K562 (cell line): ENCODE measurements around the gene COL16A1. TPM values are rescaled to one million over a fixed set of nuclear protein-coding genes. Genes with fewer than 3 reads are reported as not detected.

Experiments
- ATAC-seq: fragments of 200-7000 bp; cut with Tn5 transposase; 3 replicates; pipeline ENCODE4 v1.9.1; 2020; ENCODE audit warnings: moderate library complexity
- BruUV-seq: library from RNA; stranded (reverse); fragments of 400-500 nt; replicated peaks from 2 replicates; lab custom pipeline; 2021; lab: Mats Ljungman, UMichigan
- CTCF ChIA-PET: fragments of 300-600 bp; formaldehyde crosslinking; extraction: SDS; loops from one replicate; lab custom pipeline; 2021; ENCODE audit warnings: low intra/inter-chr PET ratio; lab: Yijun Ruan, JAX
- POLR2A ChIA-PET: fragments of 300-600, 350-650 bp; sonication (Branson Sonifier 250); formaldehyde crosslinking; extraction: SDS; loops from one replicate; lab custom pipeline; 2021; ENCODE audit warnings: antibody characterized with exemption, inconsistent platforms; lab: Yijun Ruan, JAX
- DNase-seq, 4 experiments: peaks; one replicate each; pipeline versions ENCODE4 v3.0.0 to v3.0.0-alpha.2; 2011 to 2018; ENCODE audit warnings: low spot score in 3 of 4, mixed read lengths in 3 of 4; ENCODE audit errors: extremely low read depth in 1 of 4
- FAIRE-seq: peaks from 2 replicates; lab custom pipeline; 2011; peaks lifted over from hg19 to GRCh38; lab: Jason Lieb, UNC
- H2AFZ ChIP-seq: 2 replicates; pipeline ENCODE4 v1.6.0; 2011; ENCODE audit warnings: low read depth, low read length, control low read depth, inconsistent platforms
- H3K27ac ChIP-seq: fragments of 200-600 bp; 3 replicates; pipeline ENCODE4 v1.8.0; 2011; ENCODE audit warnings: low read depth, mild to moderate bottlenecking, control low read depth, inconsistent platforms, low read length, moderate library complexity, mixed read lengths; ENCODE audit errors: extremely low read depth
- H3K27me3 ChIP-seq, 2 experiments: fragments of 300-600 bp in 1 of 2; 2 replicates in 1 of 2; 3 replicates in 1 of 2; pipeline versions ENCODE4 v1.6.0 to v1.8.0; 2011; ENCODE audit warnings: inconsistent platforms in 2 of 2, low read length in 2 of 2, mild to moderate bottlenecking in 1 of 2, mixed read lengths in 1 of 2, moderate library complexity in 1 of 2; ENCODE audit not compliant: control insufficient read depth in 2 of 2, insufficient read depth in 2 of 2
- H3K36me3 ChIP-seq: fragments of 300-600 bp; 3 replicates; pipeline ENCODE4 v1.8.0; 2011; ENCODE audit warnings: mild to moderate bottlenecking, low read length, inconsistent platforms; ENCODE audit not compliant: control insufficient read depth, insufficient read depth
- H3K4me1 ChIP-seq, 2 experiments: fragments of 200-600 bp in 1 of 2; replicated peaks in 1 of 2; 2 replicates in 1 of 2; 3 replicates in 1 of 2; pipeline versions ENCODE4 v1.5.1 to v1.8.0; 2011; ENCODE audit warnings: inconsistent platforms in 2 of 2, low read length in 2 of 2, mild to moderate bottlenecking in 1 of 2, mixed read lengths in 1 of 2, moderate library complexity in 1 of 2; ENCODE audit not compliant: control insufficient read depth in 2 of 2, insufficient read depth in 2 of 2
- H3K4me2 ChIP-seq: 2 replicates; pipeline ENCODE4 v1.6.1; 2011; ENCODE audit warnings: low read length, control low read depth, inconsistent platforms, mixed read lengths; ENCODE audit not compliant: insufficient read depth
- H3K4me3 ChIP-seq: fragments of 200-600 bp; sonication (generic), shearing (Covaris generic); 2 replicates; pipeline ENCODE4 v1.5.1; 2016; ENCODE audit warnings: control low read depth, inconsistent platforms
- H3K79me2 ChIP-seq: fragments of 200-600 bp; 3 replicates; pipeline ENCODE4 v1.8.0; 2011; ENCODE audit warnings: low read length, inconsistent platforms; ENCODE audit not compliant: control insufficient read depth, insufficient read depth
- H3K9ac ChIP-seq, 2 experiments: 2 replicates each; pipeline versions ENCODE4 v1.6.0 to v1.6.1; 2011; ENCODE audit warnings: low read depth in 2 of 2, low read length in 2 of 2, control low read depth in 1 of 2, inconsistent platforms in 1 of 2, mild to moderate bottlenecking in 1 of 2, mixed read lengths in 1 of 2; ENCODE audit not compliant: insufficient read depth in 1 of 2
- H3K9me1 ChIP-seq: one replicate; pipeline ENCODE4 v1.6.0; 2011; ENCODE audit warnings: inconsistent platforms, mild to moderate bottlenecking, low read length, moderate library complexity; ENCODE audit not compliant: control insufficient read depth, insufficient read depth
- H3K9me3 ChIP-seq: replicated peaks from 2 replicates; pipeline ENCODE4 v1.5.1; 2011; ENCODE audit warnings: low read depth, low read length, inconsistent platforms; ENCODE audit not compliant: control insufficient read depth, insufficient read depth
- H4K20me1 ChIP-seq: replicated peaks from 2 replicates; pipeline ENCODE4 v1.6.1; 2011; ENCODE audit warnings: low read length, inconsistent platforms, mixed read lengths; ENCODE audit not compliant: control insufficient read depth, insufficient read depth
- ARID1B ChIP-seq: fragments of 450-650 bp; IDR thresholded peaks from 2 replicates; pipeline ENCODE4 v1.6.1; 2016; ENCODE audit warnings: antibody characterized with exemption, mild to moderate bottlenecking, inconsistent platforms
- BACH1 ChIP-seq: fragments of 200-800 bp; sonication (Bioruptor generic); IDR thresholded peaks from 2 replicates; pipeline ENCODE4 v1.6.1; 2016; ENCODE audit warnings: missing genetic modification characterization, missing compliant biosample characterization
- BHLHE40 ChIP-seq: IDR thresholded peaks from 2 replicates; pipeline ENCODE4 v1.6.1; 2011; ENCODE audit warnings: low read length, improper control_type of control experiment
- C11orf30 ChIP-seq: fragments of 450-650 bp; IDR thresholded peaks from 2 replicates; pipeline ENCODE4 v1.6.1; 2016; ENCODE audit warnings: low read depth, mild to moderate bottlenecking
- ELF1 ChIP-seq: fragments of 200-800 bp; sonication (Bioruptor generic); IDR thresholded peaks from 2 replicates; pipeline ENCODE4 v1.6.1; 2016; ENCODE audit warnings: missing genetic modification characterization, missing compliant biosample characterization
- ELF2 ChIP-seq: fragments of 250-450 bp; sonication (Bioruptor Pico); IDR thresholded peaks from 2 replicates; pipeline ENCODE4 v1.5.0; 2021; ENCODE audit warnings: mild to moderate bottlenecking
- HEY1 ChIP-seq: fragments of 250-450 bp; sonication (Bioruptor Pico); IDR thresholded peaks from 2 replicates; pipeline ENCODE4 v1.5.0; 2020; ENCODE audit warnings: mild to moderate bottlenecking, moderate library complexity, borderline replicate concordance
- HNRNPLL ChIP-seq: fragments of 200-400 bp; formaldehyde crosslinking; IDR thresholded peaks from 2 replicates; pipeline ENCODE4 v1.6.1; 2017; ENCODE audit warnings: low read length, low read depth, mild to moderate bottlenecking; ENCODE audit not compliant: poor library complexity, severe bottlenecking
- MECOM ChIP-seq: fragments of 250-450 bp; sonication (Bioruptor Pico); IDR thresholded peaks from 2 replicates; pipeline ENCODE4 v1.8.0; 2022; ENCODE audit warnings: inconsistent platforms
- MIER1 ChIP-seq: fragments of 450-650 bp; IDR thresholded peaks from 2 replicates; pipeline ENCODE4 v1.6.1; 2016; ENCODE audit warnings: antibody characterized with exemption, mild to moderate bottlenecking, low read depth
- NCOA2 ChIP-seq, 2 experiments: fragments of 450-650 bp; IDR thresholded peaks; 2 replicates each; pipeline ENCODE4 v1.6.1; 2018; ENCODE audit warnings: mild to moderate bottlenecking in 2 of 2, moderate library complexity in 1 of 2; ENCODE audit not compliant: partially characterized antibody in 2 of 2
- SIX5 ChIP-seq, 2 experiments: IDR thresholded peaks; 2 replicates each; pipeline ENCODE4 v1.6.1; 2011; ENCODE audit warnings: low read length in 2 of 2, borderline replicate concordance in 1 of 2, low read depth in 1 of 2, mild to moderate bottlenecking in 1 of 2, moderate library complexity in 1 of 2; ENCODE audit not compliant: insufficient read depth in 1 of 2
- ZNF140 ChIP-seq: fragments of 250-450 bp; sonication (Bioruptor Pico); IDR thresholded peaks from 2 replicates; pipeline ENCODE4 v1.8.0; 2021; ENCODE audit warnings: moderate library complexity, mild to moderate bottlenecking, inconsistent platforms
- ZNF263 ChIP-seq: sonication (generic); formaldehyde crosslinking; IDR thresholded peaks from 2 replicates; pipeline ENCODE4 v1.8.0; 2022; ENCODE audit warnings: mild to moderate bottlenecking, missing genetic modification reagents, borderline replicate concordance
- WGBS: fragments of 100-300 bp; shearing (Covaris generic); methylation state at CpG from one replicate; pipeline ENCODE4 v1.1.6; 2016; ENCODE audit warnings: low coverage, mixed read lengths; ENCODE audit not compliant: insufficient coverage; ENCODE audit errors: missing lambda C conversion rate; 5-methylcytosine and 5-hydroxymethylcytosine counted together
- in situ Hi-C: fragments of 300-500 bp; cut with MboI; formaldehyde crosslinking; loops from 4 replicates; pipeline ENCODE4 v1.15.0; 2018; ENCODE audit warnings: inconsistent platforms, mixed read lengths
- intact Hi-C: fragments of 100-400 bp; cut with micrococcal nuclease; formaldehyde crosslinking; loops from 2 replicates; pipeline ENCODE4 v1.14.2; 2022
- polyA plus RNA-seq, 8 experiments: library from polyadenylated mRNA; depleted of rRNA in 4 of 8; stranded (reverse) in 5 of 8; unstranded in 3 of 8; fragments of >200 nt; fragmentation: Nextera tagmentation in 2 of 8; fragmentation: Illumina TruSeq in 1 of 8; extraction: Ambion mirVana in 2 of 8; extraction: Trizol in 1 of 8; gene quantifications; 2 replicates each; pipeline versions ENCODE4 v1.2.1 to v1.2.3, GENCODE V29; 2011 to 2014; ENCODE audit warnings: inconsistent platforms in 1 of 8, missing spikeins in 1 of 8
- total RNA-seq, 7 experiments: library from RNA; depleted of rRNA in 6 of 7; stranded (reverse); fragments of >200 nt in 6 of 7; fragmentation: Illumina TruSeq in 2 of 7; extraction: Trizol in 2 of 7; gene quantifications; 2 replicates each; pipeline versions ENCODE4 v1.2.1 to v1.2.3, GENCODE V29; 2011 to 2021; ENCODE audit warnings: low replicate concordance in 1 of 7
- TF ChIP-seq, protein P1 (sequence below): fragments of 200-400 bp; formaldehyde crosslinking; IDR thresholded peaks from 2 replicates; pipeline ENCODE4 v1.6.1; 2017; ENCODE audit warnings: mild to moderate bottlenecking, low read depth, low read length, moderate library complexity

COL16A1 gene
- total and polyA plus RNA-seq, 9 of the 15 experiments (the other 6 are each of a cell fraction or from before 2014, with no cell fraction given): 0.11 to 0.60 (median 0.11) TPM; not detected in 6

DNA sequence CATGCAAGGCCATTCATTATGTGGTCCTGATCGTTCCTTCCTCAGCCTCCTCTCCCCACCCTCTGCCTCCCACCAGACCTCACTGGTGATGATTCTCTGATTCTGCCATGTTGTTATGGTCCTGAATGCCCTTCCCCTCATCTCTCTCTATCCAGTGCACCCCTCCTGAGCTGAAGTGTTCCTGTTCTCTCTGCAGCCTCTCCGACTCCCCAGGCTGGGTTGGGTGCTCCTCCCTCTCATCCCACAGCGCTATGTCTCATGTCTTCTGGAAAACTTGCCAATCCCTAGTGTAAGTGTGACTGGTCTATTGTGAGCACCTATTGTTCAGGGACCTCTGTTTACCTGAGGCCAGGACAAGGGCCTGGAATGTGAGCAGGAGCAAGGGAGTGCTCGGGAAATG is 48.1 kb downstream of the COL16A1 start:
- no peak for FAIRE-seq
- Histone ChIP-seq H3K79me2 (no peaks in the 10 kb centered on the region), H3K4me1 (no peaks in the 10 kb centered on the region), H3K36me3 (no peaks in the 10 kb centered on the region), H3K9me3 (no peaks in the 10 kb centered on the region), H3K27me3 (peaks cover 45 to 79% of the 10 kb centered on the region in 2 experiments; a peak in 4 of 5 replicates), H3K4me2 (no peak overlapping the region), H3K9ac (no peak overlapping the region), H3K27ac (no peak overlapping the region), H3K4me3 (no peak overlapping the region), H2AFZ (no peak overlapping the region), H3K9me1 (no peaks in the 10 kb centered on the region), H4K20me1 (peaks cover 4% of the 10 kb centered on the region; the same call in 1 of the 2 replicates)
- BruUV-seq: no TSS peak
- intact Hi-C loops (no loop called here), in situ Hi-C loops (no loop called here)
- no peak for ATAC-seq
- TF ChIP-seq ZNF263 (CRISPR knock-in tag) (0 out of 2 replicates have a peak, but pooled peaks have one; percentile 27), BACH1 (tag) (no peak)
- POLR2A ChIA-PET: interaction anchor here (1.1 kb wide), 1 partner anchor 11 kb away, joined by 4 read pairs; the partner anchor contains the start of gene PEF1
- CTCF ChIA-PET: interaction anchor here (0.5 kb wide), 1 partner anchor 20 kb away, joined by 3 read pairs; no protein-coding TSS in a partner anchor
- 1% methylated on average over 4 of the region's 4 CpGs for WGBS
- DNase-seq: no peak

DNA sequence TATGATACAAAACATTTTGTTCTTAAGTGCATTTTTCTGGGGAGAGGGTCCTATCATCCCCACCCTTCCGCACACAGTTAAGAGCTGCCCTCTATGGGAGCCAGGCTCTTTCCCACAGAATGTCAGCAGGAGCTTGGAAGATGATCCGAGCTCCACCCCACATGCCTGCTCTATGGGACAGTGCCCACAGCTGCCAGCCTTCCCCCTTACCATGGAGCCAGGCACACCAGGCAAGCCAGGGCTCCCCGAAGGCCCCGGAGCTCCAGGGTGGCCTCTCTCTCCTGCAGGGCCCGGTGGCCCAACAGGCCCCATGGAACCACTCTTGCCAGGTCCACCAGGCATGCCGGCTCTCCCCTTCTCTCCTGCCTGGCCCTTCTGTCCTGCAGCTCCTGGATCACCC is 48.7 kb downstream of the COL16A1 start:
- 4% methylated on average over 6 of the region's 6 CpGs for WGBS
- Histone ChIP-seq H3K79me2 (no peaks in the 10 kb centered on the region), H3K9me1 (no peaks in the 10 kb centered on the region), H3K4me3 (no peak overlapping the region), H3K4me1 (no peaks in the 10 kb centered on the region), H3K27ac (no peak overlapping the region), H3K9ac (no peak overlapping the region), H4K20me1 (peaks cover 4% of the 10 kb centered on the region; the same call in 1 of the 2 replicates), H3K4me2 (no peak overlapping the region), H3K36me3 (no peaks in the 10 kb centered on the region), H3K9me3 (no peaks in the 10 kb centered on the region), H3K27me3 (peaks cover 39 to 75% of the 10 kb centered on the region in 2 experiments; a peak in 4 of 5 replicates), H2AFZ (no peak overlapping the region)
- FAIRE-seq (no peak), DNase-seq (no peak), ATAC-seq (no peak)
- ChIA-PET CTCF (no interaction called here), POLR2A (interaction anchor here (0.6 to 1.3 kb wide), 3 partner anchors 10 to 733 kb away, joined by 3 to 6 read pairs (median 3); partner anchors contain the start of gene PEF1)
- BruUV-seq: no TSS peak
- in situ Hi-C loops (no loop called here), intact Hi-C loops (no loop called here)
- TF ChIP-seq NCOA2 (IDR thresholded peaks at IDR 0.05; ENCODE audit: partially characterized antibody in 2 of 2) (no peak), HNRNPLL (no peak), BHLHE40 (no peak), ELF2 (CRISPR knock-in tag) (no peak), SIX5 (IDR thresholded peaks at IDR 0.05; ENCODE audit: borderline replicate concordance in 1 of 2, insufficient read depth in 1 of 2, low read depth in 1 of 2, low read length in 2 of 2) (no peak), MECOM (no peak), ELF1 (tag) (no peak), C11orf30 (no peak), MIER1 (no peak), HEY1 (CRISPR knock-in tag) (no peak), ARID1B (no peak), ZNF140 (CRISPR knock-in tag) (no peak)
- TF ChIP-seq, protein P1, sequence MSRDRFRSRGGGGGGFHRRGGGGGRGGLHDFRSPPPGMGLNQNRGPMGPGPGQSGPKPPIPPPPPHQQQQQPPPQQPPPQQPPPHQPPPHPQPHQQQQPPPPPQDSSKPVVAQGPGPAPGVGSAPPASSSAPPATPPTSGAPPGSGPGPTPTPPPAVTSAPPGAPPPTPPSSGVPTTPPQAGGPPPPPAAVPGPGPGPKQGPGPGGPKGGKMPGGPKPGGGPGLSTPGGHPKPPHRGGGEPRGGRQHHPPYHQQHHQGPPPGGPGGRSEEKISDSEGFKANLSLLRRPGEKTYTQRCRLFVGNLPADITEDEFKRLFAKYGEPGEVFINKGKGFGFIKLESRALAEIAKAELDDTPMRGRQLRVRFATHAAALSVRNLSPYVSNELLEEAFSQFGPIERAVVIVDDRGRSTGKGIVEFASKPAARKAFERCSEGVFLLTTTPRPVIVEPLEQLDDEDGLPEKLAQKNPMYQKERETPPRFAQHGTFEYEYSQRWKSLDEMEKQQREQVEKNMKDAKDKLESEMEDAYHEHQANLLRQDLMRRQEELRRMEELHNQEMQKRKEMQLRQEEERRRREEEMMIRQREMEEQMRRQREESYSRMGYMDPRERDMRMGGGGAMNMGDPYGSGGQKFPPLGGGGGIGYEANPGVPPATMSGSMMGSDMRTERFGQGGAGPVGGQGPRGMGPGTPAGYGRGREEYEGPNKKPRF: no peak
